OCI-LY3 (cell line): ENCODE data around the gene SCO2.
"Not testable (repeated sequence)": the region's sequence is repeated elsewhere in the genome, so short reads cannot be mapped to it uniquely, and the experiment has no call there.

Source experiments
- H2AFZ ChIP-seq: fragments of 200-600, 300-600 bp; shearing (Covaris generic); 2 replicates; pipeline ENCODE4 v1.6.0; 2014; ENCODE audit warnings: antibody characterized with exemption, low read depth, low read length
- H3K27ac ChIP-seq: fragments of 200-600, 300-600 bp; sonication (generic); 2 replicates; pipeline ENCODE4 v1.5.1; 2014; ENCODE audit warnings: mild to moderate bottlenecking, low read length, moderate library complexity, mixed read lengths
- H3K27me3 ChIP-seq: fragments of 200-600, 300-600 bp; sonication (generic); 2 replicates; pipeline ENCODE4 v1.6.1; 2014; ENCODE audit warnings: low read depth, low read length, mixed read lengths
- H3K36me3 ChIP-seq: fragments of 200-600, 300-600 bp; sonication (generic); replicated peaks from 2 replicates; pipeline ENCODE3; 2014; ENCODE audit warnings: low read depth, low read length, mixed read lengths
- H3K4me1 ChIP-seq: fragments of 300-600, 200-600 bp; sonication (generic); 2 replicates; pipeline ENCODE4 v1.6.1; 2014; ENCODE audit warnings: low read length, mixed read lengths
- H3K4me2 ChIP-seq: fragments of 200-600, 300-600 bp; sonication (generic); 2 replicates; pipeline ENCODE4 v1.6.1; 2014; ENCODE audit warnings: low read length, mixed read lengths
- H3K4me3 ChIP-seq: fragments of 300-600, 200-600 bp; sonication (generic); 2 replicates; pipeline ENCODE4 v1.5.1; 2014; ENCODE audit warnings: antibody characterized with exemption, mild to moderate bottlenecking, low read length, moderate library complexity
- H3K79me2 ChIP-seq: fragments of 300-600, 200-600 bp; shearing (Covaris generic); 2 replicates; pipeline ENCODE4 v1.6.1; 2014; ENCODE audit warnings: mild to moderate bottlenecking, low read length, mixed read lengths
- H3K9ac ChIP-seq: fragments of 300-600, 200-600 bp; shearing (Covaris generic); 2 replicates; pipeline ENCODE4 v1.6.0; 2014; ENCODE audit warnings: mild to moderate bottlenecking, low read length, moderate library complexity
- H3K9me3 ChIP-seq: fragments of 200-600, 300-600 bp; shearing (Covaris generic); 2 replicates; pipeline ENCODE4 v1.6.1; 2014; ENCODE audit warnings: low read length, mixed read lengths; ENCODE audit not compliant: insufficient read depth
- H4K20me1 ChIP-seq: fragments of 200-600, 300-600 bp; sonication (generic); 2 replicates; pipeline ENCODE4 v1.6.1; 2016; ENCODE audit warnings: low read length, mixed read lengths; ENCODE audit not compliant: insufficient read depth
- EZH2phosphoT487 ChIP-seq: fragments of 200-600 bp; shearing (Covaris generic); IDR thresholded peaks from 2 replicates; pipeline ENCODE4 v1.6.1; 2018; ENCODE audit warnings: antibody characterized with exemption, mixed run types, low read depth
- TF ChIP-seq, protein P1 (sequence below): fragments of 200-600, 300-600 bp; sonication (generic); IDR thresholded peaks from 2 replicates; pipeline ENCODE4 v1.5.1; 2014; ENCODE audit warnings: antibody characterized with exemption, low read length, low read depth

SCO2 gene

DNA sequence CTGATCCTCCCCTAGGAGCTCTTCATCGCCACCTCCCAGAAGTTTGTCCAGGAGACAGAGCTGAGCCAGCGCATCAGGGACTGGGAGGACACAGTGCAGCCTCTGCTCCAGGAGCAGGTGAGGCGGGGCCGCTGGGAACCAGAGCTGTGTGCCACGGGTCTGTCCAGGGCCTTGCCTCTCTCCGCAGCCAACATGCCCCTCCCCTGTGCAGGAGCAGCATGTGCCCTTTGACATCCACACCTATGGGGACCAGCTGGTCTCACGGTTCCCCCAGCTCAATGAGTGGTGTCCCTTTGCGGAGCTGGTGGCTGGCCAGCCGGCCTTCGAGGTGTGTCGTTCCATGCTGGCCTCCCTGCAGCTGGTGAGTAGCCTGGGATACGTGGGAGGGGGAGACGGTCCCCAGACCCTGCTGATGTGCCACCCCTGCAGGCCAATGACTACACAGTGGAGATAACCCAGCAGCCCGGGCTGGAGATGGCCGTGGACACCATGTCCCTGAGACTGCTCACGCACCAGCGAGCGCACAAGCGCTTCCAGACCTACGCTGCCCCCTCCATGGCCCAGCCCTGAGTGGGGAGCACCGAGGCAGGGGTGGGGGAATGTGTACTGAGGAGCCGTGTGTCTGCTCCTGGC lies 2.5 kb downstream of the SCO2 start:
- H3K36me3 ChIP-seq: peaks cover 4% of the 10 kb centered on the region
- no peak overlapping the region for H3K4me2 ChIP-seq
- TF ChIP-seq, protein P1, sequence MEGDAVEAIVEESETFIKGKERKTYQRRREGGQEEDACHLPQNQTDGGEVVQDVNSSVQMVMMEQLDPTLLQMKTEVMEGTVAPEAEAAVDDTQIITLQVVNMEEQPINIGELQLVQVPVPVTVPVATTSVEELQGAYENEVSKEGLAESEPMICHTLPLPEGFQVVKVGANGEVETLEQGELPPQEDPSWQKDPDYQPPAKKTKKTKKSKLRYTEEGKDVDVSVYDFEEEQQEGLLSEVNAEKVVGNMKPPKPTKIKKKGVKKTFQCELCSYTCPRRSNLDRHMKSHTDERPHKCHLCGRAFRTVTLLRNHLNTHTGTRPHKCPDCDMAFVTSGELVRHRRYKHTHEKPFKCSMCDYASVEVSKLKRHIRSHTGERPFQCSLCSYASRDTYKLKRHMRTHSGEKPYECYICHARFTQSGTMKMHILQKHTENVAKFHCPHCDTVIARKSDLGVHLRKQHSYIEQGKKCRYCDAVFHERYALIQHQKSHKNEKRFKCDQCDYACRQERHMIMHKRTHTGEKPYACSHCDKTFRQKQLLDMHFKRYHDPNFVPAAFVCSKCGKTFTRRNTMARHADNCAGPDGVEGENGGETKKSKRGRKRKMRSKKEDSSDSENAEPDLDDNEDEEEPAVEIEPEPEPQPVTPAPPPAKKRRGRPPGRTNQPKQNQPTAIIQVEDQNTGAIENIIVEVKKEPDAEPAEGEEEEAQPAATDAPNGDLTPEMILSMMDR: no peak
- no peak for TF ChIP-seq EZH2phosphoT487
- H3K79me2 ChIP-seq: peaks cover 22% of the 10 kb centered on the region
- H3K9me3 ChIP-seq: no peaks in the 10 kb centered on the region
- H3K9ac ChIP-seq: no peak overlapping the region
- no peaks in the 10 kb centered on the region for H3K27me3 ChIP-seq
- H4K20me1 ChIP-seq: peaks cover 6% of the 10 kb centered on the region; the same call in 1 of the 2 replicates
- no peak overlapping the region for H3K4me3 ChIP-seq
- H3K27ac ChIP-seq: no peak overlapping the region
- peaks cover 13% of the 10 kb centered on the region for H3K4me1 ChIP-seq
- H2AFZ ChIP-seq: no peak overlapping the region

DNA sequence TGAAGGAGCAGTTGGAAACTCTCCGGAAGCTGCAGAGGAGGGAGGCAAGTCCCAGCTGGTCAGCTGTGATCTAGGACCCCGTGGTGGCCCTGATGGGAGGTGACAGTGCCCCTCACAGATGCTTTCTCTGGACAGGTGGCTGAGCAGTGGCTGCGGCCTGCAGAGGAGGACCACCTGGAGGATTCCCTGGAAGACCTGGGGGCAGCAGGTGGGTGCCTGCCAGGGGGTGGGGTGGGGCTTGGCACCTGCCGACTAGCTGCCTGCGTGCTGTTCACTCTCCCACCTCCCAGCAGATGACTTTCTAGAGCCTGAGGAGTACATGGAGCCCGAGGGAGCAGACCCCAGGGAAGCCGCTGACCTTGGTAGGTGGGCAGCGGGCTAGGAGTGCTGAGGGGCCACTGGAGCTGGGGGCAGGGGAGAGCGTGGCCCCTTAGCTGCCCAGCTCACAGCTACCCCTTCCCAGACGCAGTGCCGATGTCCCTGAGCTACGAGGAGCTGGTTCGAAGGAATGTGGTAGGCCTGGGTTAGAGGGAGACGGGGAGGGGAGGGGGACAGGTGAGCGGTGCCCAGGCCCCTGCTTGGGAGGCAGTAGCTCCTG lies 3.1 kb downstream of the SCO2 start:
- H3K36me3 ChIP-seq: peaks cover 4% of the 10 kb centered on the region

DNA sequence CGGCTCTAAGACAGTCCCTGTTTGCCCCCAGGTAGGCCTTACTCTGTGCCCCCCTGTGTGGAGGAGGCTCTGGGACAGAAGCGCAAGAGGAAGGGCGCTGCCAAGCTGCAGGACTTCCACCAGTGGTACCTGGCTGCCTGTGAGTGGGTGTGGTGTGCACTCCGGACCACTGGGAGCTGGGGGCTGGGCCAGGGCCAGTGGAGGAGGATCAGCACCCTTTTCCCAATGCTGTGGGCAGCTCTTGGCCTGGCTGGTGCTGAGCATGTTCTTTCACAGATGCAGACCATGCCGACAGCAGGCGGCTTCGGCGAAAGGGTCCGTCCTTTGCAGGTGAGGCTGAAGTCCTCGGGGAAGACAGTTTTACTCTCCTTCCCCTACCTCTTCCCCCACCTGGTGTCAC lies 3.7 kb downstream of the SCO2 start:
- H3K9ac ChIP-seq: no peak overlapping the region
- H3K27ac ChIP-seq: no peak overlapping the region
- no peak overlapping the region for H3K4me2 ChIP-seq
- no peak overlapping the region for H2AFZ ChIP-seq
- TF ChIP-seq EZH2phosphoT487: no peak
- TF ChIP-seq, protein P1: no peak
- H3K79me2 ChIP-seq: peaks cover 18% of the 10 kb centered on the region
- peaks cover 4% of the 10 kb centered on the region for H3K36me3 ChIP-seq
- H4K20me1 ChIP-seq: peaks cover 6% of the 10 kb centered on the region
- no peak overlapping the region for H3K4me3 ChIP-seq
- H3K27me3 ChIP-seq: no peaks in the 10 kb centered on the region
- no peaks in the 10 kb centered on the region for H3K9me3 ChIP-seq
- peaks cover 8% of the 10 kb centered on the region for H3K4me1 ChIP-seq

More for the DNA sequence above, 3.1 kb downstream of the SCO2 start:
- Histone ChIP-seq H3K27ac (no peak overlapping the region), H3K9me3 (no peaks in the 10 kb centered on the region), H3K79me2 (peaks cover 20% of the 10 kb centered on the region), H3K4me3 (no peak overlapping the region), H3K4me1 (peaks cover 11% of the 10 kb centered on the region), H3K4me2 (no peak overlapping the region), H3K9ac (no peak overlapping the region), H4K20me1 (peaks cover 6% of the 10 kb centered on the region; the same call in 1 of the 2 replicates), H3K27me3 (no peaks in the 10 kb centered on the region), H2AFZ (no peak overlapping the region)
- no peak for TF ChIP-seq EZH2phosphoT487
- TF ChIP-seq, protein P1: no peak

DNA sequence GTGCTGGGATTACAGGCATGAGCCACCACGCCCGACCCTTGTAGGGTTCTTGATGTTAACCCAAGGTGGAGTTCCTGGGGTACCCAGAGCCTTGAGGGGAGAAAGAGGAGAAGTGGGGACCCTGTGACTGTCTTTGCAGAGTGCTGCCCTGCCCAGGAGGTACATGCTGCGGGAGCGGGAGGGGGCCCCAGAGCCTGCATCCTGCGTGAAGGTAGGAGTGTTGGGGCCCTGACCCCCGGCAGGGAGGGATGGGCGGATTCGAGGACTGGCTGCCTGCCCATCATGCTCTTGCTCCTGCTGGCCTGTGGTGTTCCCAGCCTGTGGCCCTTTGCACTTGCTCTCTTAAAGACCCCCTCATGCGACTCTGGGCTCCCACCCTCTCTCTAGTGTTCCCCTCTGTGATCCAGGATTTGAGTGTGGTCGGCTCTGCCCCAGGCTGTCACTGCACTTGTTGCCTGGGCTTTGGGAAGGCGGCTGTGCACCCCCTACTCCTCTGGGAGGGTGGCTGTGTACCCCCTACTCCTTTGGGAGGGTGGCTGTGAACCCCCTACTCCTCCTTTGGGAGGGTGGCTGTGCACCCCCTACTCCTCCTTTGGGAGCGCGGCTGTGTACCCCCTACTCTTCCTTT lies 4.5 kb downstream of the SCO2 start:
- Histone ChIP-seq H3K9me3 (no peaks in the 10 kb centered on the region), H3K4me1 (peaks cover 8% of the 10 kb centered on the region), H3K4me3 (no peak overlapping the region), H3K79me2 (peaks cover 21% of the 10 kb centered on the region), H2AFZ (no peak overlapping the region), H3K4me2 (no peak overlapping the region), H3K36me3 (peaks cover 4% of the 10 kb centered on the region), H3K27me3 (no peaks in the 10 kb centered on the region), H3K9ac (no peak overlapping the region), H4K20me1 (peaks cover 6% of the 10 kb centered on the region), H3K27ac (no peak overlapping the region)
- TF ChIP-seq, protein P1: no peak
- TF ChIP-seq EZH2phosphoT487: no peak

DNA sequence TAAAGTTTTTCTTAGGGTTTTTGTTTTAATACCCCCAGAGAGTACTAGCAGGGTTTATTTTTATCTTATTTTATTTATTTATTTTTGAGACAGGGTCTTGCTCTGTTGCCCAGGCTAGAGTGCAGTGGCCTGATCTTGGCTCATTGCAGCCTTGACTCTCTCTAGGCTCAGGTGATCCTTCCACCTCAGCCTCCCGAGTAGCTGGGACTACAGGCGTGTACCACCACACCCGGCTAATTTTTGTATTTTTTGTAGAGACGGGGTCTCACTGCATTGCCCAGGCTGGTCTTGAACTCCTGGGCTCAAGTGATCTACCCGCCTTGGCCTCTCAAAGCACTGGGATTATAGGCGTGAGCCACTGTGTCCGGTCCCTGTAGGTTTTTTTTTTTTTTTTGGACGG lies 5.2 kb downstream of the SCO2 start:
- H3K27ac ChIP-seq, H3K4me2 ChIP-seq, H3K4me1 ChIP-seq, H3K9ac ChIP-seq, H4K20me1 ChIP-seq, H3K4me3 ChIP-seq, H2AFZ ChIP-seq, H3K36me3 ChIP-seq, H3K27me3 ChIP-seq, H3K9me3 ChIP-seq: not testable (repeated sequence)
- peaks cover 23% of the 10 kb centered on the region for H3K79me2 ChIP-seq
